GM18520 (cell line): Measurements from ENCODE around the gene TUBB6.

ENCODE experiments used
- ATAC-seq: cut with Tn5 transposase; IDR thresholded peaks from one replicate; pipeline ENCODE4 v1.9.1; 2021; ENCODE audit not compliant: unreplicated experiment

Gene TUBB6

DNA sequence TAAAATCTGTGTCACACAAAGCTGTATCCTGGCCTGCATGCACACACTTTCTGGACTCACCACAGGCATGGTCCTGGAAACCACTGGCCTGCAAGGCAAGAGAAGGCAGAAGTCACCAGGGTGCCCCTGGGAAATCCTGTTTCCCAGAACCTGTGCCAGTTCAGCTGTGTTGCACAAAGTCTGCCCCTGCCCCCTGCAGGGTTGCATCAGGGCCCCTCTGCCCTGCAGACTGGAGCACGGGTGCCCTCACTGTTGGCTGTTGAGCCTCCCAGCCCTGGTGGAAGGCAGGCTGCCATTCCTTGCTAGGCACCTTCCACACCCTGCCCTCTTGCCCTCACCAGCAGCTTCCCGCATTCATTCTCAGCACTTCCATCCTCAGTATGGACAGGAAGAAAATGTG, 18.0 kb upstream of the TUBB6 start:
- ATAC-seq, result no peak

DNA sequence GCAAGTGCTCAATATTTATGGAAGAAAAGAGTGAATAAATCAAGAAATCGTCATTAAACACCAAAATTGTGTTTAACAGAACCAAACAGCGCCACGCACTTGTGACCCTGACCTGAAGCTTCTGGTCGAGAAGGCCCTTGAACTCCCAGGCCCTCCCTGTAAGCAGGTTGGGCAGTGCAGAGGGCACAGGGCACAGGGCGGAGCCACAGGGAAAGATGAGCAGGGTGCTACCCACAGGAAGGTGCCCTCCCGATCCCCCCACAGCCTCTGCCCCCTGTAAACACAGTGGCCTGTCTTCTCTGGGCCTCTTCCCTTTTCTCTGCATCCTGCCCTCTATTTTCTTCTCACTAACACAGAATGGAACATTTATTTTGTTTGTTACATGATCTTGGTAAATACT, 16.9 kb upstream of the TUBB6 start:
- ATAC-seq, result no peak

DNA sequence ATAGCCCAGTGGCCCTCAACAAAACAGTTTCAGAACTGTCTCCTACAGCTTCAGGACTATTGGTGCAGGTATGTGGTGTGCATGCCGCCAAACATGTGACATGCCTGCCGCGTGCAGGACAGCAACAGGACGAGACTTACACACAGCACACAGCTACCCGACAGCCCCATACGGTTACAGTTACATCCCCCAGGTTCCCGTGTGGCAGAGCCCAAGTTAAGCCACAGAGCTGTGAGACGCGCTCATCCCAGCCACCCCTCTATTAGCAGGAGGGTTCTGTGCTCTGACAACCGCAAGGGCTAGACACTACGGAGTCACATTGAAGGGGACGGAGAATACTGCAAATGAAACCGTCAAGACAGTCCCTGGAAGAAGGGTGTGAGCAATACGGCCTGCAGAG, 16.4 kb upstream of the TUBB6 start:
- ATAC-seq, result no peak

DNA sequence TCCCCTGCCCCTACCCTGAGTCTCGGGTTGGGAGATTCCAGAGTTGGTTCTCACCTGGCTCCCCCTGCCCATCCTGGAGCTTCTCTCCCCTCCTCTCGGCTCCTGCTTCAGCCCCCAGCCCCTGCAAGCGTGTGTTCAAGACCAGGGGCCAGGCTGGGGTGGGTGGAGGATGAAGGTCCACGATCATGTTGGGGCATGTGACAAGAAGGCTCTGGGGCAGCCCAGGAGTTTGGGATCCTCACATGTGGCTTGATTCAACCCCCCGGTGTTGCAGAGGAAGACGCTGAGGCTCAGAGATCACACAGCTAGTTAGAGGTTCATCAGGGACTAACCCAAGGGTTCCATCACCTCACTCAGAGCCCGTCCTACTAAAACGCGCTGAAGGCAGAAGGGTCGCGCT, 14.2 kb upstream of the TUBB6 start:
- ATAC-seq, result no peak

DNA sequence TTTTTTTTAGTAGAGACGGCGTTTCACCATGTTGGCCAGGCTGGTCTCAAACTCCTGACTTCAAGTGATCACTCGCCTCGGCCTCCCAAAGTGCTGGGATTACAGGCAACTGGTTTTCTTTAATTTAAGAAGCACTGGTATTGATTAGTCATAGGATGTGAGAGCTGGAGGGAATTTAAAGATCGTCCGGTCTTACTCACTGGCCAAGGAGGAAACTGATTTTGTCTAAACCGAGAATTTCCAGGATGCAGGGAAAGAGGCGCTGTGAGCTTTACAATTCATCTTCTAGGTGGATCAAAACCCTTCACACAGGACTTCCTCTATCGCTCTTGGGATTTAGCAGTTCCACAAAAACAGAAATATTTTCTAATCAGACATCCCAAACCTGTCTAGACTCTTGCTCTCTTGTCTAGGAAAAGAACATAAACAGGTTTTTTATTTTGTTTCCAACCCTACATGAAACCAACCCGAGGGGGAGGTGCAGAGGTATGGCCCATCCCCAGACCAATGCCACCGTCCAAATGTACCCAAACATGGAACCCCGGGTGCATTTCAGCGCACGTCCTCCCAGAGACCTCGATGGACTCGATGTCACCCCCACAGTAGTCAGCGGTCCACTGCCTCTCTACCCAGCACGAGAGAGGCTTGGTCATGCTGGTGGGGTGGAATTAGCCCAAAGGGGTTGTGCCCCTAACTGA, 12.5 kb upstream of the TUBB6 start:
- no peak for ATAC-seq

DNA sequence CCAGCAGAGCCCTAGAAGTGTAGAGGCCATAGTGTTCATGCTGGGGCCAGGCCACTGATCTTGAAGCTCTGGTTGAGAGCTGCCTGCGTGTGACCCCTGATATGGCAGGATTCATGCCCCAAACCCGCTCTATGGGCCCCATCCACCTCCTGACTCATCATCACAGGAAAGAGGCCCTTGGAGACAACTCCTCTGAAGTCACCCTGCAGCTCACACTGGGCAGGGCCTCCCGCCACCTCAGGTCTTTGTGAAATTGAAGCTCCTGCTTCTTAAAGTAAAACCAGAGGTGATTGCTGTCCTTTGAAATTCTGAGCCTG, 12.0 kb upstream of the TUBB6 start:
- ATAC-seq, result no peak

DNA sequence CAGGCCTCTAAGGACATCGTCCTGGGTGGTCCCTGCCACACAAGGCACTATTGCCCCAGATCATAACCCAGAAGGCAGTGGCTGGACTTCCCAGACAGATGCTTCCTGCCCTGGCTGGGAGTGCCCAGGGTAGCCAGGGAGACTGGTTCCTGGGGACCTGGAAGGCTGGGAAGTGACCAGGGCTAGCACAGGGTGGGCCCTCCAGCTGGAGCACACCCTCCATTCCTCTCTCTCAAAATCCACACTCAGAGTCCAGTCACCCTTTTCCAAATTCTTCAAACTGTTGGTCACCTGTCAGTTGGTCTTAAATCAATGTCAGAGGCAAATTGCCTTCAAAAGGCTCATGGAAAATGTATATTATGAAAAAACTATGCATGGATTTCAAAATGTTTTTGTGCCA, 11.6 kb upstream of the TUBB6 start:
- ATAC-seq, result no peak

DNA sequence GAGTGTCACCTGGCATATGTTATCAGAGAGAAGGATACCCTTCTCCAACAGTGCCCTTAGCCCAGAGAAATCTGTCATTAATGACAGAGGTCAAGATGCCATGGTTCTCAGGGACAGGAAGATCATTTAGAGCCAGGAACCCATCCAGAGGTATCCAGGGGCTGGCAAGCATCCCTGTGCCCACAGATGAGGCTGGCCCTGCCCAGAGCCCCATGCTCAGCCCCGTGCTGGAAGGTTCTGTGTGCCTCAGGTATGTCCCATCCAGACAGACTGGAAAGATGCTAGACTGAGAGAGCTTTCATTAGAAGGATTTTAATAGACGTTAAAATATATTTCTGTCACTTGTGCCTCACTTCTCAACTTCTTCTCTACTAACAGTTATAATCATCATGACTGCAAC, 8.2 kb upstream of the TUBB6 start:
- ATAC-seq, result no peak

DNA sequence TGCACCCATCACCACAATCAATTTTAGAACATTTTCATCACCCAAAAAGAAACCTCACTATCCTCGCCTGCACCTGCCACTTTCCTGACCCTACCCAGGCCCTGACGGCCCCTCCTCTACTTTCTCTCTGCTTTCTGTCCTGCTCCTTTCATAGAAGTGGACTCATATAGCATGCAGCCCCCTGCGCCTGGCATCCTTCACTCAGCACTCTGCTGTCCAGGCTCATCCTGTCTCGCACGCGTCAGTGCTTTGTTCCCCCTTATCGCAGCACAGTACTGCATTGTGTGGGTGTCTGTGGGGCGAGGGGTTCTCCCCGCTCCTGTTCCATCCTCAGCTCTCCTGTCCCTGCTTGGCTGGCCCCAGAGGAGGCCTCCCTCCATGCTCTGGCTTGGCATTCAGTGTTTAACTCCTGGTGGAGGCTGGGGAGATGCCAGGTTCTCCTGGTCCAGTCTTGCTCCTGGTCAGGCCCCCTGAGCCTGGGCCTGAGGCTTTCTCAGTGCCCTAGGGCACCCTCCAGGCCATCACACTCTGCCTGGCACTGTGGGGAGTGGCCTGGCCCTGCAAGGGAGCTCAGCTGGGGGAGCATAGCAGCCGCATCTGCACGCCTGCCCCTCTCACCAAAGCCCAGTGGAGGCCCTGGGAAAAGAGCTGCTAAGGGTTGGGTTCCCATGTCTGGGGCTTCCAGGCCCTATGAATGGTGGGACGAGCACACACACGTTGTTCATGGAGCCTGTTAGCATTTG, 6.6 kb upstream of the TUBB6 start:
- no peak for ATAC-seq

DNA sequence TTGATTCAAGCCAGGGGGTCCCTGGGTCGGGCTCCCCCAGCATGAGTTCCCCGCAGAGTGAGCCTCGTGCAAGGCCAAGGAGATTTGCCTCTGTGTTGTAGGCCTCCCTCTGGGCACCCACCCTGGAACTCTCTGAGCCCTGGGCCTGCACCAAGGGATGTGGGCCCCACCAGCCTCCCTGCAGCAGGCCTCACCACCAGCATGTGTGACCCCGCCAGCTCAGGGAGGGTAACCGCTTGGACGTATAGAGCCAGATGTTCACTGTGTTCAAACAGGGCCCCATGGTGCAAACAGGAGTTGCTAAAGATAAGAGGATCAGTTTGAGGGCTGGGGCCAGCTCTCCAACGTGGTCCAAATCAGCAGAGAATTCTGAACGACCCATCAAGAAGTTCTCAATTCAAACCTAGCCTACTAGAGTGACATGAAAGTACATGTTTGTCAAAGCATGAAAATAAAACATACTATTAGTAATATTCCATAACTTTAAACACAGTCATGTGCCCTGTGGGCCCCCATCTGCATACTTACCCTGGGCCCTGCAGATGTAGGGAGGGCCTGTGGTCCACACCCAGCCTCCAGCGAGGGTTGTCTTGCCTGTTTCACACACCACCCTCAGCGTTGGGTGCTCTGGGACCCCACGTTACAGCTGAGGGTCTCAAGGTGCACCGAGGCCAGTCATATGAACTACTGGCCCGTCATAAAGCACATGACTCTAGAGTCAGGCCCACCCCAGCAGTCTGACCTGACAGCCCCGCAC, 5.5 kb upstream of the TUBB6 start:
- no peak for ATAC-seq

DNA sequence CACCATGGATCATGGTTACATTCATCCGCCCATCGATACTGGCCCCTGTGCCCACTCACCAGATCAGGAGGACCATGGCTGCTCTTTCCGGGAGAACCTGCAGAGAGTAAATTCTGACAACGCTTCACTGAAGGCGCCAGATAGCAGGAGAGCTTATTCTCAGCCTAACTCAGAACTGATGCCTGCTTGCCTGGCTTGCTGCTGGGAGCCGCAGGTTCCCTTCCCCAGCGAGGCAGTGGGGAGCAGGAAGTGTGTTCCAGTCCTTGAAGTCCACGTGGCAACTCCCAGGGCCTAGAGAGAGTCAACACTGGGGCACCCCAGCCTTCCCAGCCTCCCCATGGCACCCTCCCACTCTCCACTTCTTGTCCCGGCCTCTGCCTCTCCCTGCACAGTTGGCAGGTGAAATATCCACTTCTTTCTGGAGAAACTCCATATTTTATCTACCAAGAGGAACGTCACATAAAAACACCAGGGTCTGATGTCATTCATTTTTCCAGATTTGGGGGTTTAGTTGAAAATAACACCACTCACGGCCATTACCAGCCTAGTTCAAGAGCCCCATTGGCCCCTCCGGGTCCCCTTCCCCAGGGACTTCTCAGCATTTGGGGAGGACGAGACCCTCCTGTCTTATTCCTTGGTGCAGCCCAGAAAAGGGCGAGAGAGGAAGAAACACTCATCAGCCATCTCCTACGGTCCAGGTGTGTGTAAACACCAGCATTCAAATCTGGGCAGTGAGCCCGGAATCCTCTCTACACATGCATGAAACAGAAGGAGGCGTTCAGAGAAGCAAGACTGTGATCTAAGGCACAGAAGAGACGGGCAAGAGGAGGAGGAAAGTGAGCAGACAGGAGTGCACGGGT, 3.5 kb upstream of the TUBB6 start:
- no peak for ATAC-seq

DNA sequence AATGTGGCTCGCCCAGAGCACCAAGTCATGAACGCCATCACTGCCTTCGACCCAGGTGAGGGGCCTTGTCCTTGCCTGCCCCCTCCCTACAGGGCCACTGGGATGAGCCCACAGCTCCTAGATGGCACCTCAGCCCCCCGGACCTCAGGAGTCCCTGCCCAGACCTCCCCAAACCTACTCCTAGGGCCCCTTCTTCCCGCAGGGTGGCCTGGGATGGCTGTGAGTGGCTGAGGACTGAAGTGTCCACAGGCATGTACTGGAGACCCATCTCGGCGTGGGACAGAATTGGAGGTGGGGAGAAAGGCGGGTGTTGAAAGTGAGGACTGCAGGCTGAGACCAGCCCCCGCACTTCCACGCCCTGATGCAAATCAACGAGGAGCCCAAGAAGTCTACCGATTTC, 2.8 kb upstream of the TUBB6 start:
- ATAC-seq, result no peak

DNA sequence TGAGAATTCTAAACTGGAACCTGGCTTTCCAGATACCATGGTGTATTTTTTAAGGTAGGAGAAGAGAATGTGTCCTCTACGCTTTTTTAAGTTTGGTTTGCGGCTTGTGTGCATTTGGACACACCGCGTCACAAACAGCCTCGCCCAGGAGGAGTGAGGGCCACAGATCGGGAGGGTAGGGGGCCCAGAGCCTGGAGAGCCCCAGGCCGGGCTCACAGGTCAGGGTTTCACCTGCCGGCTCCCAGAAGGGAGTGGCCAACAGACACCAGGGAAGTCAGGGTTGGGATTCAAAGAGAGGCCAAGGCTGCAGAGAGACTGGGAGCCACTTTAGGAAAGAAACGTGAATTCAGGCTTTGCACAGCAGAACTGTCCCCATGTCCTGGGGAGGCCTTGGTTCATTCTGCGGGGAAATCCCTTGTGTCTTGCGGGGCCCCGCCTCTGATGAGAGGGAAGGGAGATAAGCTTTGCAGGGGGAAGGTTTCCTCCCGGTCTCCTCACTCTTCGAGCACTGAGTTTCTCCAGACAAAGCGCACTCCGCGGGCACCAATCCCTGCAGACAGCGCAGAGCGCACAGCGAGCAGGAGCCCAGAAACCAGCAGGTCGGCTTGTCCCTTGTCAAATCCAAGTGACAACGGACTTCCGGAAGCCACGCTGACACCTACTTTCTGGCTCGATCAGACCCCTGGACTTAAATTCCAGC, 2.0 kb upstream of the TUBB6 start:
- ATAC-seq, result no peak

DNA sequence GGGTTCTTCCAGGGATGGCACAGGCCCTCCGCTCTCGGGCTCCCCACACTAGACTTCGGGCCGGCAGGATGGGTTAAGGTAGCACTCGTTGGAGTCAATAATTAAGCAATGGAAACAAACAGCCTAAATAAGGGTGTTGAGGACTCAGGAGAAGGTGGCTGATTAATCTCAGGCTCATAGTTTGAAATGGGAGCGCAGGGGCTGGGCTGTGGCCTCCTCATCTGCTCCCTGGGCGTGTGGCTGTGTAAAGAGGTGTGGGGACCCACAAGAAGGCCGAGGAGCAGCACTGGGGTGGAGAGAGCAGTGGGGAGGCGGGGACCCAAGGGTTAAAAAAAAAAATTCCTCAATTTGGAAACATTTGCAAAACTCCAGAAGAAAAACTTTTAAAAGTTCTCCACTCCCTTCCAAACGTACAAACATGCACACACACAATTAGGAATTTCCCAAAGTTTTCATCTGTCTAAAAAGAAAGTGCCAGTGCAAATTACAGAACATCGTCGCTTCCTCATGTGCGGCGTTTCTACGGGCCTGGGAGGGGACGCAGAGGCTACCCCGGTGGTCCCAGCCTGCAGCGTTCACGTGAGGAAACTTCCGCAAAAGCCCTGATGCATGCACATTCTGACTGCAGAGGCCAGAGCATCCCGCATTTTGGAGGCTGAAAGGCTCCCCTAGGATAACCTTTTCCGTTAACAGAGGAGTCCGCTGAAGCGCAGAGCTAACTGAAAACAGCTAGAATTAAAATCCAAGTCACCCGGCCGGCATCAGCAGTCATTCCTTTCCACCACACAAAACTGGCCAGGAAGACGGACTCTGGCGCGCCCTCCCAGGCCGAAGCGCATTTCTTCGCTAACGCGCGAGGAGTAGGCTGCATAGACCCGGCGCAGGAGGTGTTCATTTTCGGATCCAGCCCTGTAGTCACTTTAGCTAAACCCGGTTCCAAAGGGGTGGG, 1.0 kb upstream of the TUBB6 start:
- ATAC-seq, result no peak

DNA sequence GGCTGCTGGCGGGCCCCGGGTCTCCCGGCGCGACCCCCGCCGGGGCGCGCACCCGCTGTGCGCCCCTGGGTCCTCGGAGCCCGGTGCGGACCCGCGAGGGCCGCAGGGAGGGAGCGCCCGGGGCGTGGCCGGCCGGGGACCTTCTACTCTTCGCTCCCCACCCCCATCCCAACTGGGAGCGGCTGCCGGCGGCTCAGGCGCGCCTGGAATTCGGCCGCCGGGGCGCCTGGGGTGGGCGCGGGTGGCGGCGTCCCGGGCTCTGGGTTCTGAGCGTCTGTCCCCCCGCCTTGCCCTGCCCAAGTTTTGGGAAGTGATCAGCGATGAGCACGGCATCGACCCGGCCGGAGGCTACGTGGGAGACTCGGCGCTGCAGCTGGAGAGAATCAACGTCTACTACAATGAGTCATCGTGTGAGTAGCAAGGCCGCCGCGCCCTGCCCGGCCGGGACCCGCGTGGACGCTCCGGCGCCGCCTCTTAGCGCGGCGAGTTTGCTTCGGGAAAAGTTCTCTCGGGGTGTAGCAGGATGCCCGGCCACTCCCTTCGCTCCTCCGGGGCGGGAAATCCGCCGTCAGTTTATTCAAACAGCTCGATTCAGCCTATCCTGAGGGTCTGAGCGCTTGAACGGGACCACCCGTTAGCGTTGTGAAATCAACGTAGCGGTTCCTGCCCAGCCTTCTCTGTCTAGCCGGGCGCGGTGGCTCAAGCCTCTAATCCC, 502 bp downstream of the TUBB6 start:
- peak; percentile 46 for ATAC-seq

DNA sequence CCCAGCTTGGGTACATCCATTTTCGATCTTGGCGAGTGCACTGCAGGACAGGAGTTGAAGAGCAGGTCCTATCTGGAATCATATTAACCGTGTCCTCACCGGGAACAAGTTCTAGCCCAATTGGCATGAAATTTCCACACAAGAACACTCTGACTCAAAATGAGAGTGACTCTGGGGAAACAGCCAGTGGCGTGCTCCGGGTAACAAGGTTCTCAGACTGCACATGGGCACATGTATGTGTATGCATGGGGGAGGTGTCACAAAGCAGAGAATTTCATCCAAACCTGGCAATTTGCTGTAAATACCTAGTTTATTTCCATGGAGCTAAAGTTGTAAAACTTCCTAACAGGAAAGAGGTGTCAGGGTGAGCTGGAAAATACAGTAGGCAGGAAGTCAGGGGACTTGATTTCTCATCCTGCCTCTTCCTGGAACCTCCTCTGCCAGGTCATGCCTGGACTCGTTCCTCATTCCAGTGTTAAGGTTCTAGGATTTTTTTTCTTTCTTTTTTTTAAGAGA, 1.7 kb downstream of the TUBB6 start:
- ATAC-seq, result no peak

DNA sequence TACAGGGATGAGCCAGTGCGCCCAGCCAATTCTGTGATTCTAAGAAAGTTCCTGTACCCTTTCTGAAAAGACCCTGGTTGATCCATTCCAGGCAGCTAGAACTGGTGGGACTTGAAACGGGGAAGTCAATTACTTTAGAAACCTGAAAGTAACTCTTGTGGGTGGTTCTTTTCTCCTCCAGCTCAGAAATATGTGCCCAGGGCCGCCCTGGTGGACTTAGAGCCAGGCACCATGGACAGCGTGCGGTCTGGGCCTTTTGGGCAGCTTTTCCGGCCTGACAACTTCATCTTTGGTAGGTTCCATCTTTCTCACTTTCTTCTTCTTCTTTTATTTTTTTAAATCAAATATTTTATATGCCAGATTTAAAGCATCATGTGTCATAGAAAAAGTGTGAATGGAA, 2.7 kb downstream of the TUBB6 start:
- no peak for ATAC-seq

DNA sequence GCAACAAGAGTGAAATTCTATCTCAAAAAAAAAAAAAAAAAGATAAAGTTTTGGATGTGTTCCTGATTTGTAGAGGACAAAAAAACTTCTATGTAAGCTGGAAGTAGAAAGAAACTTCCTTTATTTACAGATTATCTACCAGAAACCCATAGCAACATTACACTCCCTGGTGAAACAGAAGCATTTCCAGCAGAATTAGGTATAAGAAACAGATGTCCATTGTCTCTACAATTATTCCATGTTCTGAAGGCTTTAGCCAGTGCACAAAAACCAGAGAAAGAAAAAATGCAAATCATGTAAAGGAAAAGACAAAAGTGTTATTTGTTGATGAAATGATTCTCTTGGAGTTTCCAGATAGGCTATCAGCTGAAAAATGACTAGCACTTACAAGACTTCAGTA, 4.9 kb downstream of the TUBB6 start:
- ATAC-seq, result no peak
